Osteocyte (in vitro differentiated cells): ENCODE results near the gene CHTF18. TPM values are rescaled to one million over a fixed set of nuclear protein-coding genes. Genes with fewer than 3 reads are reported as not detected.

Experiments
- DNase-seq: peaks from one replicate; pipeline ENCODE4 v3.0.0; 2021; ENCODE audit warnings: mixed read lengths; ENCODE audit not compliant: unreplicated experiment; ENCODE audit errors: extremely low spot score
- H3K27ac Mint-ChIP-seq: one replicate; pipeline ENCODE4 v1.8.0; 2021; ENCODE audit warnings: mild to moderate bottlenecking, mixed read lengths; ENCODE audit not compliant: unreplicated experiment
- H3K27me3 Mint-ChIP-seq: one replicate; pipeline ENCODE4 v1.8.0; 2021; ENCODE audit warnings: mixed read lengths; ENCODE audit not compliant: unreplicated experiment
- H3K36me3 Mint-ChIP-seq: one replicate; pipeline ENCODE4 v1.8.0; 2021; ENCODE audit warnings: mixed read lengths; ENCODE audit not compliant: unreplicated experiment
- H3K4me1 Mint-ChIP-seq: one replicate; pipeline ENCODE4 v1.8.0; 2021; ENCODE audit warnings: mixed read lengths; ENCODE audit not compliant: unreplicated experiment
- H3K4me3 Mint-ChIP-seq: one replicate; pipeline ENCODE4 v1.8.0; 2021; ENCODE audit warnings: mild to moderate bottlenecking, moderate library complexity, mixed read lengths; ENCODE audit not compliant: unreplicated experiment
- H3K9me3 Mint-ChIP-seq: one replicate; pipeline ENCODE4 v1.8.0; 2021; ENCODE audit warnings: mixed read lengths; ENCODE audit not compliant: unreplicated experiment
- total RNA-seq: library from RNA; stranded (reverse); gene quantifications from 2 replicates; pipeline ENCODE4 v1.2.1, GENCODE V29; 2021
- TF ChIP-seq, protein P1 (sequence below): fragments of 200-600 bp; sonication (generic); IDR thresholded peaks from 2 replicates; pipeline ENCODE4 v1.5.0; 2021; ENCODE audit warnings: antibody characterized with exemption, mild to moderate bottlenecking, moderate library complexity

The CHTF18 gene
- total RNA-seq, 1 donor from 2014 or later, result 25.4 TPM

DNA sequence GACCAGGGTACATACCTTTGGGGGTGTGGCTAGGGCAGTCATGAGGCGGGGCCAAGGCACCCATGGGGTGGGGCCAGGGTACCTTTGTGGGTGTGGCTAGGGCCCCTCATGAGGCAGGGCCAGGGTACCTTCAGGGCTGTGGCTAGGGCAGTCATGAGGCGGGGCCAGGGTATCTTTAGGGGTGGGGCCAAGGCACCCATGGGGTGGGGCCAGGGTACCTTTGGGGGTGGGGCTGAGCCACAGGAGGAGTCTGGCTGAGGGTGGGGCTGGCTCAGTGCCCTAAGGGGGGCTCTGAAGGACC, 8.7 kb downstream of the CHTF18 start:
- Mint-ChIP-seq H3K36me3 (no peaks in the 10 kb centered on the region), H3K27me3 (no peaks in the 10 kb centered on the region), H3K27ac (no peak overlapping the region), H3K9me3 (no peaks in the 10 kb centered on the region), H3K4me3 (no peak overlapping the region), H3K4me1 (no peaks in the 10 kb centered on the region)
- no peak for DNase-seq
- TF ChIP-seq, protein P1, sequence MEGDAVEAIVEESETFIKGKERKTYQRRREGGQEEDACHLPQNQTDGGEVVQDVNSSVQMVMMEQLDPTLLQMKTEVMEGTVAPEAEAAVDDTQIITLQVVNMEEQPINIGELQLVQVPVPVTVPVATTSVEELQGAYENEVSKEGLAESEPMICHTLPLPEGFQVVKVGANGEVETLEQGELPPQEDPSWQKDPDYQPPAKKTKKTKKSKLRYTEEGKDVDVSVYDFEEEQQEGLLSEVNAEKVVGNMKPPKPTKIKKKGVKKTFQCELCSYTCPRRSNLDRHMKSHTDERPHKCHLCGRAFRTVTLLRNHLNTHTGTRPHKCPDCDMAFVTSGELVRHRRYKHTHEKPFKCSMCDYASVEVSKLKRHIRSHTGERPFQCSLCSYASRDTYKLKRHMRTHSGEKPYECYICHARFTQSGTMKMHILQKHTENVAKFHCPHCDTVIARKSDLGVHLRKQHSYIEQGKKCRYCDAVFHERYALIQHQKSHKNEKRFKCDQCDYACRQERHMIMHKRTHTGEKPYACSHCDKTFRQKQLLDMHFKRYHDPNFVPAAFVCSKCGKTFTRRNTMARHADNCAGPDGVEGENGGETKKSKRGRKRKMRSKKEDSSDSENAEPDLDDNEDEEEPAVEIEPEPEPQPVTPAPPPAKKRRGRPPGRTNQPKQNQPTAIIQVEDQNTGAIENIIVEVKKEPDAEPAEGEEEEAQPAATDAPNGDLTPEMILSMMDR, result no peak

DNA sequence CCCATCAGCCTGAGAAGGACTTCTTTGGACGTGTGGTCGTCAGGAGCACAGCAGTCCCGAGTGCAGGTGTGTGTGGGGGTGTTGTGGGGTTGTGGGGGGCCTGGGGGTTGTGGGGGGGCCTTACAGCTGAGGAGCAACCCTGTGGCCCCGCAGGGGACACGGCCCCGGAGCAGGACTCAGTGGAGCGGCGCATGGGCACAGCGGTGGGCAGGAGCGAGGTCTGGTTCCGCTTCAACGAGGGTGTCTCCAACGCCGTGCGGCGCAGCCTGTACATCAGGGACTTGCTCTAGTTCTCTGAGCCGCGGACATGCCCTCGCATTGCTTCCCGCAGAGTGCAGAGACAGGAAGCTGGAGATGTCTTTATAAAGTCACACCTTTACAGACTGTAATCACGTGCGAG, 9.3 kb downstream of the CHTF18 start:
- Mint-ChIP-seq H3K27ac (no peak overlapping the region), H3K9me3 (no peaks in the 10 kb centered on the region), H3K27me3 (no peaks in the 10 kb centered on the region), H3K4me1 (no peaks in the 10 kb centered on the region), H3K4me3 (no peak overlapping the region), H3K36me3 (no peaks in the 10 kb centered on the region)
- DNase-seq, result no peak
- TF ChIP-seq, protein P1, result no peak

DNA sequence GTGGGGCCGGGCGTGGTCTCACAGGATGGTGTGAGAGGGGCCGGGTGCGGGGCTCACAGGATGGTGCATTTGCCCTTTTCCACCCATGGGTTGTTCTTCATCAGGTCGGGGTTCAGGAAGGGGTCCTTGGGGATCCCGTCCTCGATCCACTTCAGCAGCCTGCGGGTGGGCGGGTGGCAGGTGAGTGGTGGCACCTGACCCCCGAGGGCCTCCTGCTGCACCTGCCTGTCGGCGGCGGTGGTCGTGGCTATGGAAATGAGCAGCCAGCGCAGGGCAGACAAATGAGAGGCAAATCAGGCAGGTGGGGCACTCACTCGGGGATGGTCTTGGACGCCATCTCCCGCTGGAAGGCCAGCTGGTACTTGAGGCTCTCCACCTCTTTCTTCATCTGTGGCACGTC, 10.2 kb downstream of the CHTF18 start:
- Mint-ChIP-seq H3K9me3 (no peaks in the 10 kb centered on the region), H3K4me1 (no peaks in the 10 kb centered on the region), H3K27ac (no peak overlapping the region), H3K27me3 (no peaks in the 10 kb centered on the region), H3K36me3 (no peaks in the 10 kb centered on the region), H3K4me3 (no peak overlapping the region)
- no peak for DNase-seq
- TF ChIP-seq, protein P1, result no peak

DNA sequence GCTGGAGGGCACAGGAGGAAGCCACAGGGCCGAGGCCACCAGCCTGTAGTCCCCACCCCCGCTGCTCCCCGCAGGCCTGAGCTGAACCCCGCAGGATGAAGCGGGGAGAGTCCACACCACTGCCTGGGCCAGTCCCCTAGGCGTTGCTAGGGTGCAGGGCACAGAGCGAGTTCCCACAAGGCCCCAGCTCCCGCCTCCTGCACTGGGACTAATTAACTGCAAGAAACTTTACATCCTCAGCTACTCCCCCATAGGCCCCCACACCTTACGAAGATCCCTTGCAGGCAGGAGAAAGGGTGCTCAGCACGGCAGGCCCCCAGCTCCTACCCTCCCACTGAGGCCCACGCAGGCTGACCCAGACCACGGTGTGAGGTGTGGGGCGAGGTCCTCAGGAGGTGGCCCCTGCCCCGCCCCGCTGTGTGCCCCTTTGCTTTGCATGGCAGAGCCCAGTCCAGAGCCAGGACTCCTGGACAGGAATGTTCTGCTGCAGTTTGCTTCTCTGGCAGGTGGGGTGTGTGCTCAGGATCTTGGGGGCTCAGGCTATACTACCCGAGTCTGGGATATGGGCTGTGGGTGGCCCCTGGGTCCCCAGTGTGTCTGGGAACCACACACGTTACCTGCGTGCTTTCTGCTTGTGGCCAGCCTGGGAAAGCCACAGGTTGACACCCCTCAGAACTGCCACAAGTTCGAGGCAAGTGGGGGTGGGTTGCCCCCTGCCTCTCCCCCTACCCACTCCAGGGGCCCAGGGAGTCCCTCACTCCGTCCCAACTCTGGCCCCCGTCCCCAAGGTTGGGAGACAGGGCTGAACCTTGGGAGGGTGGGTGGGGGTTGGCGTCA, 10.9 kb downstream of the CHTF18 start:
- H3K27me3 Mint-ChIP-seq, result no peaks in the 10 kb centered on the region
- no peak overlapping the region for H3K4me3 Mint-ChIP-seq
- no peaks in the 10 kb centered on the region for H3K36me3 Mint-ChIP-seq
- no peak for DNase-seq
- H3K4me1 Mint-ChIP-seq, result no peaks in the 10 kb centered on the region
- no peak overlapping the region for H3K27ac Mint-ChIP-seq
- TF ChIP-seq, protein P1, result no peak
- no peaks in the 10 kb centered on the region for H3K9me3 Mint-ChIP-seq

DNA sequence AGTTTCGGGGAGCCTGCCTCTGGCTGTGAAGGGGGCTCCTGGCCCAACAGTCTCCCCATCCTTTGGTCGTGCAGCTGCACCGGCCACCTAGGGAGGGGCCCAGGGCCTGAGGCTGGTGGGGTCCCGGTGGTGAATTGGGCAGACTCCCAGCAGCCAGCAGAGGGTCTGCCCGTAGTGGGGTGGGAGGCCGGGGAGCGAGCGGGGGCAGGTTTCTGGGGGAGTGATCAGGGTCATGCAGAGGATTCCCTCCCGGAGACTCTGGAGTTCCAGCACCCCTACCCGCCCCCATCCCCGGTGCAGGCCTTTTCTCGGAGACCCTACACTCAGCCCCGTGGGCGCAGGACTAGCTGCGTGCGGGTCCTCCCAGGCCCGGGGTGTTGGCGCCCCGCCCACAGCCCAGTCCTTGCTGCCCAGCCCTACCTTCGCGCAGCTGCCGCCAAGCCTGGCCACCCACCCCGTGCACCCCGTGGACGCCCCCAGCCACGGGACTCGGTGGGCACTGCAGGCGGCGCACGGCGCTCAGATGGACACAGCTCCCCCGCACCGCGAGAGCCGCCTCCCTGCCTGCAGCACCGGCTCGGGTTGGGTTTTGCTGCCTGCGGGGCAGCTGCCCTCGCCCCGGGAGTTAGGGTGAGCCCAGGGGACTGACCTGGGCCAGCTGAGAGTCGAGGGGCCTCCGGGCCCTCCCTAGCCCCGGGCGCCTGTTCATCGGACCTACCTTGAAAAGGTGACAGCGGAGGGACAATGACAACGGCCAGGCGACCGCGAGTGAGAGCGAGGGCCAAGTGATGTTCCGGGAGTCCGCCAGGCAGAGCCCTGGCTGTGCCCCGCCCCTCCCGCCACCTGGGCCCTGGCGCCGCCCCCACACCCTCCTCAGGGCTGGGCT, 11.8 kb downstream of the CHTF18 start, which contains the start of gene GNG13:
Gene GNG13, minus strand, starts transcription at position 787 of the 886 bp plus-strand sequence. CDS start 1,657 bp downstream, outside the sequence.
- DNase-seq, result no peak
- TF ChIP-seq, protein P1, result no peak
- no peak within 1 kb of the TSS for H3K4me3 Mint-ChIP-seq
- H3K27ac Mint-ChIP-seq, result no peak within 1 kb of the TSS
- no peaks in the 10 kb centered on the region for H3K36me3 Mint-ChIP-seq
- no peaks in the 10 kb centered on the region for H3K27me3 Mint-ChIP-seq
- H3K9me3 Mint-ChIP-seq, result no peaks in the 10 kb centered on the region
- H3K4me1 Mint-ChIP-seq, result no peaks in the 10 kb centered on the region
